Measurements from ENCODE around the gene IMMP2L. TPM values are rescaled to one million over a fixed set of nuclear protein-coding genes. Genes with fewer than 3 reads are reported as not detected.

The IMMP2L gene
- total and polyA plus RNA-seq, 4 donors: 7.3 to 21.1 (median 12.4) TPM

- Histone ChIP-seq H3K4me3 (ENCODE audit: low read depth in 1 of 3, low read length in 3 of 3) (no peak overlapping the region), H3K9me3 (ENCODE audit: control insufficient read depth in 4 of 4, low read length in 3 of 4) (no peaks in the 10 kb centered on the region), H3K27me3 (ENCODE audit: control insufficient read depth in 4 of 4, insufficient read depth in 4 of 4, low read length in 3 of 4) (no peaks in the 10 kb centered on the region), H3K27ac (ENCODE audit: low read depth in 1 of 2, low read length in 2 of 2) (no peak overlapping the region), H3K9ac (ENCODE audit: low read depth in 1 of 2, low read length in 2 of 2) (no peak overlapping the region), H3K36me3 (ENCODE audit: control insufficient read depth in 4 of 4, insufficient read depth in 3 of 4, low read depth in 1 of 4, low read length in 3 of 4) (no peaks in the 10 kb centered on the region), H3K4me1 (ENCODE audit: control insufficient read depth in 4 of 4, insufficient read depth in 4 of 4, low read length in 3 of 4) (peaks cover 0 to 3% (median under 1%) of the 10 kb centered on the region in 4 donors)
- DNase-seq (ENCODE audit: low spot score): no peak
- 91% methylated on average over 4 of the region's 4 CpGs for WGBS
- TF ChIP-seq ZBTB33 (IDR thresholded peaks at IDR 0.05) (no peak), FOXA2 (IDR thresholded peaks at IDR 0.05) (no peak), GABPA (IDR thresholded peaks at IDR 0.05 in 1 of 2, conservative IDR thresholded peaks at IDR 0.05 in 1 of 2) (no peak), CTCF (IDR thresholded peaks at IDR 0.05; ENCODE audit: low read depth, low read length, missing input control) (no peak), YY1 (IDR thresholded peaks at IDR 0.05) (no peak), JUND (IDR thresholded peaks at IDR 0.05) (no peak), NR2F2 (IDR thresholded peaks at IDR 0.05) (no peak), TAF1 (conservative IDR thresholded peaks at IDR 0.05) (no peak), HNF4A (conservative IDR thresholded peaks at IDR 0.05) (no peak), SP1 (IDR thresholded peaks at IDR 0.05) (no peak), RXRA (IDR thresholded peaks at IDR 0.05) (no peak), HNF4G (IDR thresholded peaks at IDR 0.05) (no peak), MAX (IDR thresholded peaks at IDR 0.05) (no peak), RAD21 (IDR thresholded peaks at IDR 0.05) (no peak), EGR1 (IDR thresholded peaks at IDR 0.05; ENCODE audit: low read depth in 2 of 2) (no peak), REST (IDR thresholded peaks at IDR 0.05) (no peak), FOXA1 (IDR thresholded peaks at IDR 0.05) (no peak), ATF3 (IDR thresholded peaks at IDR 0.05) (no peak)
Measured at GRCh38 chr7:110905773-110906566, 656.3 kb downstream of the IMMP2L start.

All from liver (tissue), 9 donors.